ENCODE measurements around the gene DTD1.
A peak's percentile ranks its signal among the peaks of the same experiment; 100 is the strongest.

Gene DTD1

GRCh38 chr20:18571578-18571977 lies 16.3 kb upstream of the DTD1 start:
- H3K36me3 ChIP-seq: peaks cover 18 to 34% (median 24%) of the 10 kb centered on the region in 3 donors
- no peak for DNase-seq
- H3K27ac ChIP-seq: no peak overlapping the region
- no peaks in the 10 kb centered on the region for H3K27me3 ChIP-seq
- no peak overlapping the region for H3K4me3 ChIP-seq
- H3K4me1 ChIP-seq: peaks cover 0 to 12% (median 5%) of the 10 kb centered on the region in 4 donors
- intact Hi-C loops (cut with DNase I; ENCODE audit: low total_unique reads): no loop called here
- no peak for TF ChIP-seq CTCF (IDR thresholded peaks at IDR 0.05)
- H3K9me3 ChIP-seq: no peaks in the 10 kb centered on the region

- Histone ChIP-seq H3K27ac (no peak overlapping the region), H3K36me3 (no peaks in the 10 kb centered on the region), H3K27me3 (no peaks in the 10 kb centered on the region), H3K4me3 (no peak overlapping the region), H3K4me1 (no peaks in the 10 kb centered on the region), H3K9me3 (no peaks in the 10 kb centered on the region)
- intact Hi-C loops (cut with DNase I; ENCODE audit: low total_unique reads): no loop called here
- no peak for TF ChIP-seq CTCF (IDR thresholded peaks at IDR 0.05)
- DNase-seq: no peak
Measured at GRCh38 chr20:18577942-18578341, 9.9 kb upstream of the DTD1 start.

- H3K4me3 ChIP-seq: no peak overlapping the region
Measured at GRCh38 chr20:18578581-18578980, 9.3 kb upstream of the DTD1 start.

GRCh38 chr20:18580012-18580411 lies 7.8 kb upstream of the DTD1 start:
- H3K9me3 ChIP-seq: no peaks in the 10 kb centered on the region
- no peaks in the 10 kb centered on the region for H3K36me3 ChIP-seq
- no peaks in the 10 kb centered on the region for H3K4me1 ChIP-seq
- H3K27ac ChIP-seq: no peak overlapping the region
- no peak for TF ChIP-seq CTCF (IDR thresholded peaks at IDR 0.05)
- no peak for DNase-seq
- intact Hi-C loops (cut with DNase I; ENCODE audit: low total_unique reads): no loop called here
- H3K27me3 ChIP-seq: no peaks in the 10 kb centered on the region
- no peak overlapping the region for H3K4me3 ChIP-seq

More at GRCh38 chr20:18578581-18578980, 9.3 kb upstream of the DTD1 start:
- no peak for TF ChIP-seq CTCF (IDR thresholded peaks at IDR 0.05)
- intact Hi-C loops (cut with DNase I; ENCODE audit: low total_unique reads): no loop called here
- Histone ChIP-seq H3K27ac (no peak overlapping the region), H3K36me3 (no peaks in the 10 kb centered on the region), H3K9me3 (no peaks in the 10 kb centered on the region), H3K4me1 (no peaks in the 10 kb centered on the region), H3K27me3 (no peaks in the 10 kb centered on the region)
- no peak for DNase-seq

- Histone ChIP-seq H3K27ac (no peak overlapping the region), H3K4me1 (peaks cover 0 to 15% (median 7%) of the 10 kb centered on the region in 4 donors), H3K27me3 (no peaks in the 10 kb centered on the region), H3K4me3 (no peak overlapping the region), H3K36me3 (no peaks in the 10 kb centered on the region), H3K9me3 (no peaks in the 10 kb centered on the region)
- TF ChIP-seq CTCF (IDR thresholded peaks at IDR 0.05): no peak
- intact Hi-C loops (cut with DNase I; ENCODE audit: low total_unique reads): no loop called here
- no peak for DNase-seq
Measured at GRCh38 chr20:18585134-18585533, 2.7 kb upstream of the DTD1 start.

GRCh38 chr20:18588574-18588933 lies 700 bp downstream of the DTD1 start:
- intact Hi-C loops (cut with DNase I; ENCODE audit: low total_unique reads): no loop called here
- Histone ChIP-seq H3K36me3 (peaks cover 0 to under 1% (median 0%) of the 10 kb centered on the region in 3 donors), H3K27me3 (no peaks in the 10 kb centered on the region), H3K4me3 (peak overlapping the region; percentile 81 to 93), H3K9me3 (no peaks in the 10 kb centered on the region), H3K4me1 (peaks cover 0 to 15% (median 7%) of the 10 kb centered on the region in 4 donors), H3K27ac (peak overlapping the region; percentile 78 to 81)
- no peak for TF ChIP-seq CTCF (IDR thresholded peaks at IDR 0.05)
- no peak for DNase-seq

All from tibial artery (tissue), 4 donors.